MM.1S (cell line): Measurements from ENCODE around the gene ZRANB1.

Source experiments
- DNase-seq: peaks from one replicate; pipeline ENCODE4 v3.0.0-alpha.2; 2015
- H2AFZ ChIP-seq: fragments of 300-600 bp; sonication (generic); 2 replicates; pipeline ENCODE4 v1.6.0; 2016; ENCODE audit warnings: antibody characterized with exemption, low read length
- H3F3A ChIP-seq: fragments of 300-600 bp; sonication (generic); 2 replicates; pipeline ENCODE4 v1.6.1; 2016; ENCODE audit warnings: mild to moderate bottlenecking, antibody characterized with exemption, low read length, moderate library complexity, mixed read lengths; ENCODE audit not compliant: insufficient read depth
- H3K27ac ChIP-seq: fragments of 300-600 bp; sonication (generic); 2 replicates; pipeline ENCODE4 v1.5.1; 2016; ENCODE audit warnings: mild to moderate bottlenecking, low read length
- H3K27me3 ChIP-seq: fragments of 300-600 bp; sonication (generic); replicated peaks from 2 replicates; pipeline ENCODE4 v1.6.0; 2016; ENCODE audit warnings: low read length; ENCODE audit not compliant: insufficient read depth
- H3K36me3 ChIP-seq: fragments of 300-600 bp; sonication (generic); replicated peaks from 2 replicates; pipeline ENCODE4 v1.6.1; 2016; ENCODE audit warnings: mild to moderate bottlenecking, low read length, mixed read lengths; ENCODE audit not compliant: insufficient read depth
- H3K4me1 ChIP-seq: fragments of 300-600 bp; sonication (generic); 2 replicates; pipeline ENCODE4 v1.6.1; 2016; ENCODE audit warnings: low read length, mixed read lengths
- H3K4me2 ChIP-seq: fragments of 300-600 bp; sonication (generic); 2 replicates; pipeline ENCODE4 v1.6.0; 2016; ENCODE audit warnings: low read depth, low read length
- H3K4me3 ChIP-seq: fragments of 300-600 bp; sonication (generic); 2 replicates; pipeline ENCODE4 v1.5.1; 2016; ENCODE audit warnings: low read length, mixed read lengths
- H3K79me2 ChIP-seq: fragments of 300-600 bp; sonication (generic); 2 replicates; pipeline ENCODE4 v1.6.1; 2016; ENCODE audit warnings: mixed run types, low read length, mixed read lengths
- H3K9ac ChIP-seq: fragments of 300-600 bp; sonication (generic); 2 replicates; pipeline ENCODE4 v1.6.1; 2016; ENCODE audit warnings: low read length, mixed read lengths
- H3K9me2 ChIP-seq: fragments of 300-600 bp; sonication (generic); replicated peaks from 2 replicates; pipeline ENCODE4 v1.6.1; 2016; ENCODE audit warnings: mild to moderate bottlenecking, low read length, mixed read lengths; ENCODE audit not compliant: insufficient read depth
- H3K9me3 ChIP-seq: fragments of 300-600 bp; sonication (generic); replicated peaks from 2 replicates; pipeline ENCODE4 v1.6.1; 2016; ENCODE audit warnings: mild to moderate bottlenecking, low read length, mixed read lengths; ENCODE audit not compliant: insufficient read depth
- H4K20me1 ChIP-seq: fragments of 300-600 bp; sonication (generic); 2 replicates; pipeline ENCODE4 v1.6.1; 2016; ENCODE audit warnings: mild to moderate bottlenecking, low read length, moderate library complexity, mixed read lengths; ENCODE audit not compliant: insufficient read depth
- CTCF ChIP-seq: fragments of 300-600 bp; sonication (generic); IDR thresholded peaks from 2 replicates; pipeline ENCODE4 v1.5.1; 2016; ENCODE audit warnings: antibody characterized with exemption, low read length, mixed read lengths
- EZH2 ChIP-seq: fragments of 300-600 bp; sonication (generic); optimal IDR thresholded peaks from 2 replicates; pipeline ENCODE3; 2017; ENCODE audit warnings: low read depth, mild to moderate bottlenecking, antibody characterized with exemption, low read length, mixed read lengths
- EZH2phosphoT487 ChIP-seq: fragments of 300-600 bp; sonication (generic); IDR thresholded peaks from 2 replicates; pipeline ENCODE4 v1.6.1; 2018; ENCODE audit warnings: antibody characterized with exemption, low read length

The ZRANB1 gene

GRCh38 chr10:125002047-125002422 is 60.1 kb downstream of the ZRANB1 start:
- H3K9ac ChIP-seq = no peak overlapping the region
- H2AFZ ChIP-seq = no peak overlapping the region
- H3K4me1 ChIP-seq = no peaks in the 10 kb centered on the region
- no peak overlapping the region for H3K4me2 ChIP-seq
- no peaks in the 10 kb centered on the region for H3K9me2 ChIP-seq
- H3K27ac ChIP-seq = no peak overlapping the region
- H3K9me3 ChIP-seq = no peaks in the 10 kb centered on the region
- peaks cover 91% of the 10 kb centered on the region for H3K27me3 ChIP-seq
- H3K4me3 ChIP-seq = no peak overlapping the region
- no peak for DNase-seq
- H4K20me1 ChIP-seq = no peaks in the 10 kb centered on the region
- no peaks in the 10 kb centered on the region for H3F3A ChIP-seq
- no peak for TF ChIP-seq EZH2phosphoT487
- no peak for TF ChIP-seq CTCF
- TF ChIP-seq EZH2 = no peak
- no peaks in the 10 kb centered on the region for H3K79me2 ChIP-seq
- H3K36me3 ChIP-seq = no peaks in the 10 kb centered on the region

- H3K36me3 ChIP-seq = no peaks in the 10 kb centered on the region
Observed at GRCh38 chr10:125002423-125003145, 60.7 kb downstream of the ZRANB1 start.

GRCh38 chr10:125003146-125003900 is 61.4 kb downstream of the ZRANB1 start:
- Histone ChIP-seq H3K79me2 (no peaks in the 10 kb centered on the region), H3F3A (no peaks in the 10 kb centered on the region), H3K9ac (no peak overlapping the region), H3K36me3 (no peaks in the 10 kb centered on the region), H3K4me3 (no peak overlapping the region), H3K9me2 (no peaks in the 10 kb centered on the region), H3K4me1 (no peaks in the 10 kb centered on the region), H4K20me1 (no peaks in the 10 kb centered on the region), H3K27me3 (peaks cover 95% of the 10 kb centered on the region), H3K4me2 (no peak overlapping the region), H2AFZ (no peak overlapping the region), H3K9me3 (no peaks in the 10 kb centered on the region), H3K27ac (no peak overlapping the region)
- DNase-seq = no peak
- TF ChIP-seq EZH2phosphoT487 (no peak), CTCF (peak; percentile 13), EZH2 (no peak)

More at GRCh38 chr10:125002423-125003145, 60.7 kb downstream of the ZRANB1 start:
- Histone ChIP-seq H3K27me3 (peaks cover 95% of the 10 kb centered on the region), H3F3A (no peaks in the 10 kb centered on the region), H3K27ac (no peak overlapping the region), H3K9me3 (no peaks in the 10 kb centered on the region), H2AFZ (no peak overlapping the region), H4K20me1 (no peaks in the 10 kb centered on the region), H3K4me1 (no peaks in the 10 kb centered on the region), H3K4me2 (no peak overlapping the region), H3K9me2 (no peaks in the 10 kb centered on the region), H3K79me2 (no peaks in the 10 kb centered on the region), H3K9ac (no peak overlapping the region), H3K4me3 (no peak overlapping the region)
- TF ChIP-seq EZH2 (no peak), EZH2phosphoT487 (no peak), CTCF (no peak)
- no peak for DNase-seq
